ENCODE results near the gene GNG7.

The GNG7 gene

GRCh38 chr19:2602391-2603181, 99.9 kb downstream of the GNG7 start:
- TF ChIP-seq CTCF (IDR thresholded peaks at IDR 0.05) = no peak
- Histone ChIP-seq H3K27ac (peak overlapping the region; percentile 84 to 98), H3K4me3 (peak overlapping the region; percentile 67)
- peak; percentile 98 for DNase-seq (ENCODE audit: low spot score)

- Histone ChIP-seq H3K27ac (peak overlapping the region; percentile 84 to 93), H3K4me3 (no peak overlapping the region)
- no peak for TF ChIP-seq CTCF (IDR thresholded peaks at IDR 0.05)
- peak; percentile 64 for DNase-seq (ENCODE audit: low spot score)
These were observed 101.3 kb downstream of the GNG7 start for GRCh38 chr19:2600914-2601870.

GRCh38 chr19:2594319-2594718, 108.2 kb downstream of the GNG7 start:
- no peak for DNase-seq (ENCODE audit: low spot score)
- no peak overlapping the region for H3K4me3 ChIP-seq
- no peak for TF ChIP-seq CTCF (IDR thresholded peaks at IDR 0.05)
- no peak overlapping the region for H3K27ac ChIP-seq

GRCh38 chr19:2592824-2593223, 109.7 kb downstream of the GNG7 start:
- Histone ChIP-seq H3K4me3 (no peak overlapping the region), H3K27ac (no peak overlapping the region)
- no peak for TF ChIP-seq CTCF (IDR thresholded peaks at IDR 0.05)
- no peak for DNase-seq (ENCODE audit: low spot score)

- Histone ChIP-seq H3K4me3 (no peak overlapping the region), H3K27ac (no peak overlapping the region)
- TF ChIP-seq CTCF (IDR thresholded peaks at IDR 0.05) = no peak
- no peak for DNase-seq (ENCODE audit: low spot score)
These were observed 110.8 kb downstream of the GNG7 start for GRCh38 chr19:2591537-2592291.

- TF ChIP-seq CTCF (IDR thresholded peaks at IDR 0.05) = no peak
- no peak for DNase-seq (ENCODE audit: low spot score)
- no peak overlapping the region for H3K4me3 ChIP-seq
- H3K27ac ChIP-seq = no peak overlapping the region
These were observed 111.7 kb downstream of the GNG7 start for GRCh38 chr19:2590630-2591399.

Measured in coronary artery (tissue), 2 donors.